Caco-2 (cell line): ENCODE measurements around the gene SETD1A. TPM values are rescaled to one million over a fixed set of nuclear protein-coding genes. Genes with fewer than 3 reads are reported as not detected.

Experiments used
- BruUV-seq: library from RNA; stranded (reverse); fragments of 400-500 nt; replicated peaks from 2 replicates; lab custom pipeline; 2021; lab: Mats Ljungman, UMichigan
- CTCF ChIA-PET: fragments of 300-600 bp; sonication (Branson Sonifier 250); formaldehyde crosslinking; loops from one replicate; lab custom pipeline; 2022; ENCODE audit warnings: antibody characterized with exemption; lab: Charles Lee
- POLR2A ChIA-PET: fragments of 300-600 bp; sonication (Branson Sonifier 250); formaldehyde crosslinking; loops from one replicate; lab custom pipeline; 2022; ENCODE audit warnings: antibody characterized with exemption; lab: Charles Lee
- DNase-seq, 2 experiments: peaks; one replicate each; pipeline versions ENCODE4 v3.0.0 to v3.0.0-alpha.2; 2020 to 2022
- H3K27me3 ChIP-seq: replicated peaks from 2 replicates; pipeline ENCODE4 v1.6.0; 2011; ENCODE audit warnings: low read length; ENCODE audit not compliant: control insufficient read depth, insufficient read depth
- H3K36me3 ChIP-seq: 2 replicates; pipeline ENCODE4 v1.5.1; 2011; ENCODE audit warnings: low read length; ENCODE audit not compliant: control insufficient read depth, insufficient read depth
- H3K4me1 ChIP-seq: fragments of 250-450 bp; sonication (Bioruptor Pico); 2 replicates; pipeline ENCODE4 v1.5.1; 2020; ENCODE audit warnings: mild to moderate bottlenecking
- H3K4me3 ChIP-seq: 2 replicates; pipeline ENCODE4 v1.5.1; 2011; ENCODE audit warnings: low read depth, mild to moderate bottlenecking, control low read depth, low read length
- H3K9me3 ChIP-seq: fragments of 250-450 bp; sonication (Bioruptor Pico); 2 replicates; pipeline ENCODE4 v1.5.1; 2020; ENCODE audit warnings: mild to moderate bottlenecking, moderate library complexity
- H3K27ac Mint-ChIP-seq: one replicate; pipeline ENCODE4 v1.8.0; 2022; ENCODE audit warnings: mixed read lengths; ENCODE audit not compliant: unreplicated experiment
- H3K27me3 Mint-ChIP-seq: one replicate; pipeline ENCODE4 v1.8.0; 2022; ENCODE audit warnings: mixed read lengths; ENCODE audit not compliant: insufficient read depth, unreplicated experiment
- H3K36me3 Mint-ChIP-seq: one replicate; pipeline ENCODE4 v1.8.0; 2022; ENCODE audit warnings: mild to moderate bottlenecking, mixed read lengths; ENCODE audit not compliant: insufficient read depth, unreplicated experiment
- H3K4me1 Mint-ChIP-seq: one replicate; pipeline ENCODE4 v1.8.0; 2022; ENCODE audit warnings: low read depth, mixed read lengths; ENCODE audit not compliant: unreplicated experiment
- H3K4me3 Mint-ChIP-seq: one replicate; pipeline ENCODE4 v1.8.0; 2022; ENCODE audit warnings: mild to moderate bottlenecking, moderate library complexity, mixed read lengths; ENCODE audit not compliant: unreplicated experiment
- H3K9me3 Mint-ChIP-seq: one replicate; pipeline ENCODE4 v1.8.0; 2022; ENCODE audit warnings: mixed read lengths; ENCODE audit not compliant: unreplicated experiment
- CTCF ChIP-seq, 2 experiments: fragments of 200-600 bp in 1 of 2; IDR thresholded peaks; 1 replicate in 1 of 2; 2 replicates in 1 of 2; pipeline versions ENCODE4 v1.5.1 to v1.8.0; 2011 to 2022; ENCODE audit warnings: antibody characterized with exemption in 1 of 2, control low read depth in 1 of 2, inconsistent platforms in 1 of 2, low read depth in 1 of 2, low read length in 1 of 2, mild to moderate bottlenecking in 1 of 2, moderate library complexity in 1 of 2; ENCODE audit not compliant: insufficient read depth in 1 of 2, severe bottlenecking in 1 of 2, unreplicated experiment in 1 of 2
- intact Hi-C: fragments of 100-400 bp; cut with micrococcal nuclease; formaldehyde crosslinking; loops from one replicate; pipeline ENCODE4 v1.10.0; 2022; ENCODE audit not compliant: unreplicated experiment
- total RNA-seq: library from RNA; stranded (reverse); gene quantifications from 2 replicates; pipeline ENCODE4 v1.2.3, GENCODE V29; 2022

The SETD1A gene
- total RNA-seq, 1 experiment from 2014 or later: 21.5 TPM

- BruUV-seq: no TSS peak
- H3K4me1 ChIP-seq: no peaks in the 10 kb centered on the region
- no peak for TF ChIP-seq CTCF (IDR thresholded peaks at IDR 0.05; ENCODE audit: insufficient read depth in 1 of 2, low read depth in 1 of 2, low read length in 1 of 2, severe bottlenecking in 1 of 2, unreplicated experiment in 1 of 2)
- ChIA-PET POLR2A (interaction anchor here (0.6 kb wide), 1 partner anchor 576 kb away, joined by 3 read pairs; no protein-coding TSS in a partner anchor), CTCF (no interaction called here)
- H3K4me1 Mint-ChIP-seq: no peaks in the 10 kb centered on the region
- H3K9me3 ChIP-seq: no peaks in the 10 kb centered on the region
- H3K4me3 Mint-ChIP-seq: peak overlapping the region; percentile 100
- peak overlapping the region; percentile 100 for H3K27ac Mint-ChIP-seq
- peaks cover 1% of the 10 kb centered on the region; the same call in 1 of the 2 replicates for H3K36me3 ChIP-seq
- DNase-seq: peak; percentile 97 to 99
- no peaks in the 10 kb centered on the region for H3K9me3 Mint-ChIP-seq
- intact Hi-C loops: loop anchor here (1.0 to 10.0 kb wide), 3 partner anchors 27 to 268 kb away; partner anchors contain the start of genes CTF1, FBRS and PRR14
- H3K4me3 ChIP-seq: peak overlapping the region; percentile 49
- no peaks in the 10 kb centered on the region for H3K27me3 Mint-ChIP-seq
- no peaks in the 10 kb centered on the region for H3K27me3 ChIP-seq
- H3K36me3 Mint-ChIP-seq: peaks cover 18% of the 10 kb centered on the region
These were observed 34.5 kb upstream of the SETD1A start for GRCh38 chr16:30922960-30923535.

- POLR2A ChIA-PET: interaction anchor here (0.6 kb wide), 2 partner anchors 166 to 575 kb away, joined by 3 read pairs; no protein-coding TSS in a partner anchor
- peak within 1 kb of the TSS; percentile 100 for H3K4me3 Mint-ChIP-seq
- peaks cover 18% of the 10 kb centered on the region for H3K36me3 Mint-ChIP-seq
- Histone ChIP-seq H3K27me3 (no peaks in the 10 kb centered on the region), H3K9me3 (no peaks in the 10 kb centered on the region), H3K4me3 (peak within 1 kb of the TSS; percentile 74), H3K4me1 (no peaks in the 10 kb centered on the region), H3K36me3 (peaks cover 1% of the 10 kb centered on the region; the same call in 1 of the 2 replicates)
- TF ChIP-seq CTCF (IDR thresholded peaks at IDR 0.05; ENCODE audit: insufficient read depth in 1 of 2, low read depth in 1 of 2, low read length in 1 of 2, severe bottlenecking in 1 of 2, unreplicated experiment in 1 of 2): no peak
- DNase-seq: peak in 1 of 2 experiments; percentile 28
- no peaks in the 10 kb centered on the region for H3K4me1 Mint-ChIP-seq
- peak within 1 kb of the TSS; percentile 100 for H3K27ac Mint-ChIP-seq
- intact Hi-C loops: loop anchor here (10.0 kb wide), 1 partner anchor 269 kb away; the partner anchor contains the start of genes FBRS and PRR14
- CTCF ChIA-PET: interaction anchor here (0.7 kb wide), 1 partner anchor 109 kb away, joined by 3 read pairs; no protein-coding TSS in a partner anchor
- H3K27me3 Mint-ChIP-seq: no peaks in the 10 kb centered on the region
- BruUV-seq: no TSS peak
- H3K9me3 Mint-ChIP-seq: no peaks in the 10 kb centered on the region
These were observed 33.9 kb upstream of the SETD1A start, which contains the start of gene FBXL19 for GRCh38 chr16:30923554-30924075. TSS of gene FBXL19 (plus strand) at chr16:30923572. CDS start at chr16:30925755, 2,183 bp downstream.
